MM.1S (cell line): ENCODE data around the gene PRODH2.

Experiments
- DNase-seq: peaks from one replicate; pipeline ENCODE4 v3.0.0-alpha.2; 2015
- H2AFZ ChIP-seq: fragments of 300-600 bp; sonication (generic); 2 replicates; pipeline ENCODE4 v1.6.0; 2016; ENCODE audit warnings: antibody characterized with exemption, low read length
- H3F3A ChIP-seq: fragments of 300-600 bp; sonication (generic); 2 replicates; pipeline ENCODE4 v1.6.1; 2016; ENCODE audit warnings: mild to moderate bottlenecking, antibody characterized with exemption, low read length, moderate library complexity, mixed read lengths; ENCODE audit not compliant: insufficient read depth
- H3K27ac ChIP-seq: fragments of 300-600 bp; sonication (generic); 2 replicates; pipeline ENCODE4 v1.5.1; 2016; ENCODE audit warnings: mild to moderate bottlenecking, low read length
- H3K27me3 ChIP-seq: fragments of 300-600 bp; sonication (generic); replicated peaks from 2 replicates; pipeline ENCODE4 v1.6.0; 2016; ENCODE audit warnings: low read length; ENCODE audit not compliant: insufficient read depth
- H3K36me3 ChIP-seq: fragments of 300-600 bp; sonication (generic); replicated peaks from 2 replicates; pipeline ENCODE4 v1.6.1; 2016; ENCODE audit warnings: mild to moderate bottlenecking, low read length, mixed read lengths; ENCODE audit not compliant: insufficient read depth
- H3K4me1 ChIP-seq: fragments of 300-600 bp; sonication (generic); 2 replicates; pipeline ENCODE4 v1.6.1; 2016; ENCODE audit warnings: low read length, mixed read lengths
- H3K4me2 ChIP-seq: fragments of 300-600 bp; sonication (generic); 2 replicates; pipeline ENCODE4 v1.6.0; 2016; ENCODE audit warnings: low read depth, low read length
- H3K4me3 ChIP-seq: fragments of 300-600 bp; sonication (generic); 2 replicates; pipeline ENCODE4 v1.5.1; 2016; ENCODE audit warnings: low read length, mixed read lengths
- H3K79me2 ChIP-seq: fragments of 300-600 bp; sonication (generic); 2 replicates; pipeline ENCODE4 v1.6.1; 2016; ENCODE audit warnings: mixed run types, low read length, mixed read lengths
- H3K9ac ChIP-seq: fragments of 300-600 bp; sonication (generic); 2 replicates; pipeline ENCODE4 v1.6.1; 2016; ENCODE audit warnings: low read length, mixed read lengths
- H3K9me2 ChIP-seq: fragments of 300-600 bp; sonication (generic); replicated peaks from 2 replicates; pipeline ENCODE4 v1.6.1; 2016; ENCODE audit warnings: mild to moderate bottlenecking, low read length, mixed read lengths; ENCODE audit not compliant: insufficient read depth
- H3K9me3 ChIP-seq: fragments of 300-600 bp; sonication (generic); replicated peaks from 2 replicates; pipeline ENCODE4 v1.6.1; 2016; ENCODE audit warnings: mild to moderate bottlenecking, low read length, mixed read lengths; ENCODE audit not compliant: insufficient read depth
- H4K20me1 ChIP-seq: fragments of 300-600 bp; sonication (generic); 2 replicates; pipeline ENCODE4 v1.6.1; 2016; ENCODE audit warnings: mild to moderate bottlenecking, low read length, moderate library complexity, mixed read lengths; ENCODE audit not compliant: insufficient read depth
- CTCF ChIP-seq: fragments of 300-600 bp; sonication (generic); IDR thresholded peaks from 2 replicates; pipeline ENCODE4 v1.5.1; 2016; ENCODE audit warnings: antibody characterized with exemption, low read length, mixed read lengths
- EZH2 ChIP-seq: fragments of 300-600 bp; sonication (generic); optimal IDR thresholded peaks from 2 replicates; pipeline ENCODE3; 2017; ENCODE audit warnings: low read depth, mild to moderate bottlenecking, antibody characterized with exemption, low read length, mixed read lengths
- EZH2phosphoT487 ChIP-seq: fragments of 300-600 bp; sonication (generic); IDR thresholded peaks from 2 replicates; pipeline ENCODE4 v1.6.1; 2018; ENCODE audit warnings: antibody characterized with exemption, low read length

PRODH2 gene

GRCh38 chr19:35790981-35791813 lies 21.4 kb downstream of the PRODH2 start:
- Histone ChIP-seq H3K4me2 (no peak overlapping the region), H3K4me3 (no peak overlapping the region), H3K9me3 (no peaks in the 10 kb centered on the region), H2AFZ (no peak overlapping the region), H3K36me3 (no peaks in the 10 kb centered on the region), H3K27ac (no peak overlapping the region), H3K27me3 (peaks cover 32% of the 10 kb centered on the region), H3K4me1 (no peaks in the 10 kb centered on the region), H3K9me2 (no peaks in the 10 kb centered on the region), H4K20me1 (no peaks in the 10 kb centered on the region), H3K79me2 (no peaks in the 10 kb centered on the region), H3K9ac (no peak overlapping the region), H3F3A (no peaks in the 10 kb centered on the region)
- DNase-seq = no peak
- peak; percentile 9; the same call in 1 of the 2 replicates for TF ChIP-seq CTCF
- TF ChIP-seq EZH2 = no peak

GRCh38 chr19:35789978-35790944 lies 22.4 kb downstream of the PRODH2 start:
- Histone ChIP-seq H3K4me3 (no peak overlapping the region), H3K9me3 (no peaks in the 10 kb centered on the region), H3K27ac (no peak overlapping the region), H3F3A (no peaks in the 10 kb centered on the region), H3K9me2 (no peaks in the 10 kb centered on the region), H4K20me1 (no peaks in the 10 kb centered on the region), H3K4me1 (no peaks in the 10 kb centered on the region), H3K36me3 (no peaks in the 10 kb centered on the region), H3K9ac (no peak overlapping the region), H3K27me3 (peaks cover 23% of the 10 kb centered on the region), H3K4me2 (no peak overlapping the region), H2AFZ (no peak overlapping the region), H3K79me2 (no peaks in the 10 kb centered on the region)
- DNase-seq = no peak
- TF ChIP-seq EZH2 = no peak
- no peak for TF ChIP-seq EZH2phosphoT487
- no peak for TF ChIP-seq CTCF

GRCh38 chr19:35789195-35789977 lies 23.3 kb downstream of the PRODH2 start:
- Histone ChIP-seq H3K9ac (no peak overlapping the region), H2AFZ (no peak overlapping the region), H3K27ac (no peak overlapping the region), H3K79me2 (no peaks in the 10 kb centered on the region), H3K9me2 (no peaks in the 10 kb centered on the region), H3K9me3 (no peaks in the 10 kb centered on the region), H3K4me1 (no peaks in the 10 kb centered on the region), H3F3A (no peaks in the 10 kb centered on the region), H3K4me2 (no peak overlapping the region), H3K36me3 (no peaks in the 10 kb centered on the region), H3K27me3 (peaks cover 20% of the 10 kb centered on the region), H4K20me1 (no peaks in the 10 kb centered on the region), H3K4me3 (no peak overlapping the region)
- no peak for DNase-seq
- TF ChIP-seq CTCF = no peak
- no peak for TF ChIP-seq EZH2phosphoT487
- TF ChIP-seq EZH2 = no peak
